Measurements from ENCODE around the gene PTPRN2. TPM values are rescaled to one million over a fixed set of nuclear protein-coding genes. Genes with fewer than 3 reads are reported as not detected.

Gene PTPRN2
- total and polyA plus RNA-seq, 2 of the 8 experiments (the other 6 are each of a cell fraction or from before 2014, with no cell fraction given) = 2.6 to 4.5 TPM

GRCh38 chr7:157854066-157854891, 733.3 kb downstream of the PTPRN2 start:
- no peaks in the 10 kb centered on the region for H3K9me3 ChIP-seq (ENCODE audit: insufficient read depth in 2 of 2, low read depth in 1 of 2, low read length in 1 of 2)
- no peaks in the 10 kb centered on the region for H3K79me2 ChIP-seq (ENCODE audit: control insufficient read depth in 1 of 2, insufficient read depth in 2 of 2, low read length in 2 of 2)
- WGBS, 2 experiments (ENCODE audit: extremely low coverage in 1 of 2, insufficient coverage in 1 of 2, insufficient read length in 1 of 2, insufficient replicate concordance in 2 of 2, low coverage in 1 of 2, low lambda C conversion rate in 2 of 2, missing lambda C conversion rate in 1 of 2) = 92% methylated on average over 25 of the region's 28 CpGs; no CpG with 5 or more reads in 1 of the 2 experiments
- peaks cover 3 to 8% (median 5%) of the 10 kb centered on the region in 4 experiments for H3K4me1 ChIP-seq (replicated peaks in 1 of 4; ENCODE audit: control insufficient read depth in 3 of 4, insufficient read depth in 4 of 4, low read length in 3 of 4)
- H2AK5ac ChIP-seq (ENCODE audit: low read depth, low read length) = no peak overlapping the region
- no peak overlapping the region for H2BK12ac ChIP-seq (ENCODE audit: low read depth, low read length)
- ChIA-PET CTCF (ENCODE audit: partially characterized antibody) (interaction anchor here (0.6 to 1.6 kb wide), 3 partner anchors 14 to 24 kb away, joined by 3 read pairs; no protein-coding TSS in a partner anchor), POLR2A (ENCODE audit: partially characterized antibody) (no interaction called here)
- no peak overlapping the region for H3K23ac ChIP-seq (ENCODE audit: insufficient read length)
- H3K27me3 ChIP-seq (replicated peaks in 1 of 4; ENCODE audit: control insufficient read depth in 3 of 4, extremely low read depth in 1 of 4, insufficient read depth in 3 of 4, low read length in 3 of 4) = no peaks in the 10 kb centered on the region
- no peak overlapping the region for H2AFZ ChIP-seq (ENCODE audit: low read length)
- no peak overlapping the region for H4K5ac ChIP-seq (ENCODE audit: insufficient read length, low read depth, low read length)
- no peak overlapping the region for H3K18ac ChIP-seq (ENCODE audit: extremely low read depth, low read length)
- H3K79me1 ChIP-seq (ENCODE audit: low read depth, low read length) = no peaks in the 10 kb centered on the region
- peak overlapping the region; percentile 29; the same call in 1 of the 2 replicates for H2BK15ac ChIP-seq (ENCODE audit: low read length)
- no peak for TF ChIP-seq POU5F1 (IDR thresholded peaks at IDR 0.05; ENCODE audit: low read depth, low read length)
- TF ChIP-seq BACH1 (IDR thresholded peaks at IDR 0.05; ENCODE audit: low read length) = no peak
- TF ChIP-seq CTBP2 (IDR thresholded peaks at IDR 0.05; ENCODE audit: borderline replicate concordance, insufficient read depth, insufficient read length, low read length) = no peak
- TF ChIP-seq USF2 (IDR thresholded peaks at IDR 0.05; ENCODE audit: low read length) = no peak
- TF ChIP-seq BRCA1 (IDR thresholded peaks at IDR 0.05; ENCODE audit: low read depth, low read length) = no peak
- TF ChIP-seq ASH2L (IDR thresholded peaks at IDR 0.05; ENCODE audit: low read length) = no peak
- no peak for TF ChIP-seq CBX5 (IDR thresholded peaks at IDR 0.05; ENCODE audit: low read depth, low read length)
- no peak for TF ChIP-seq KDM5A (IDR thresholded peaks at IDR 0.05; ENCODE audit: low read length)
- no peak for TF ChIP-seq ATF2 (IDR thresholded peaks at IDR 0.05; ENCODE audit: low read length)
- no peak overlapping the region for H3K14ac ChIP-seq (ENCODE audit: insufficient read length)
- H4K20me1 ChIP-seq (replicated peaks in 1 of 2; ENCODE audit: control insufficient read depth in 1 of 2, insufficient read depth in 2 of 2, low read length in 2 of 2) = no peaks in the 10 kb centered on the region
- no peaks in the 10 kb centered on the region for H3K23me2 ChIP-seq (ENCODE audit: low read depth, low read length)
- no peak for FAIRE-seq
- no peak overlapping the region for H3K56ac ChIP-seq (replicated peaks; ENCODE audit: insufficient read length, low read depth, low read length)
- no peak overlapping the region for H3K4ac ChIP-seq (replicated peaks; ENCODE audit: insufficient read length, low read depth, low read length)
- H2BK120ac ChIP-seq (replicated peaks; ENCODE audit: low read depth, low read length) = no peak overlapping the region
- no peak overlapping the region for H3K9ac ChIP-seq (replicated peaks in 1 of 4; ENCODE audit: extremely low read depth in 1 of 4, low read depth in 3 of 4, low read length in 3 of 4)
- H3K4me2 ChIP-seq (ENCODE audit: insufficient read depth in 1 of 2, low read depth in 2 of 2, low read length in 2 of 2) = no peak overlapping the region
- H4K8ac ChIP-seq (ENCODE audit: extremely low read depth, insufficient read depth, low read length) = peak overlapping the region; percentile 40; the same call in 1 of the 2 replicates
- no peak for DNase-seq (ENCODE audit: low read depth in 1 of 2, low spot score in 2 of 2)
- no peak overlapping the region for H3K27ac ChIP-seq (ENCODE audit: low read depth, low read length)
- H3K36me3 ChIP-seq (ENCODE audit: control insufficient read depth in 2 of 4, insufficient read depth in 4 of 4, low read length in 3 of 4) = no peaks in the 10 kb centered on the region
- H2BK20ac ChIP-seq (ENCODE audit: low read length) = no peak overlapping the region; the same call in 1 of the 2 replicates
- H4K91ac ChIP-seq (replicated peaks; ENCODE audit: insufficient read length, low read length) = no peak overlapping the region
- H2BK5ac ChIP-seq (ENCODE audit: low read depth, low read length) = no peak overlapping the region
- H3K4me3 ChIP-seq (ENCODE audit: extremely low read depth in 1 of 4, insufficient read depth in 2 of 4, low read depth in 3 of 4, low read length in 4 of 4) = no peak overlapping the region

Data from H1 (cell line).